H1 (cell line): Measurements from ENCODE around the gene CD14. TPM values are rescaled to one million over a fixed set of nuclear protein-coding genes. Genes with fewer than 3 reads are reported as not detected.

Experiments used
- CTCF ChIA-PET: fragments of 300-600 bp; sonication (Branson Sonifier 250); formaldehyde crosslinking; loops from one replicate; lab custom pipeline; 2021; ENCODE audit not compliant: partially characterized antibody; lab: Charles Lee
- POLR2A ChIA-PET: fragments of 300-600 bp; sonication (Branson Sonifier 250); formaldehyde crosslinking; loops from one replicate; lab custom pipeline; 2021; ENCODE audit warnings: inconsistent platforms; ENCODE audit not compliant: partially characterized antibody; lab: Charles Lee
- DNase-seq, 2 experiments: peaks; one replicate each; pipeline versions ENCODE4 v3.0.0 to v3.0.0-alpha.2; 2010 to 2022; ENCODE audit warnings: low spot score in 2 of 2, low read depth in 1 of 2, mixed read lengths in 1 of 2
- FAIRE-seq: peaks from 2 replicates; lab custom pipeline; 2011; peaks lifted over from hg19 to GRCh38; lab: Jason Lieb, UNC
- H2AFZ ChIP-seq: 2 replicates; pipeline ENCODE4 v1.8.1; 2012; ENCODE audit warnings: low read length, inconsistent platforms
- H2AK5ac ChIP-seq: 2 replicates; pipeline ENCODE4 v1.6.1; 2013; ENCODE audit warnings: low read depth, low read length
- H2BK120ac ChIP-seq: replicated peaks from 2 replicates; pipeline ENCODE3; 2013; ENCODE audit warnings: low read depth, low read length, inconsistent platforms
- H2BK12ac ChIP-seq: 2 replicates; pipeline ENCODE4 v1.6.1; 2013; ENCODE audit warnings: low read depth, low read length
- H2BK15ac ChIP-seq: 2 replicates; pipeline ENCODE4 v1.6.1; 2013; ENCODE audit warnings: low read length
- H2BK20ac ChIP-seq: 2 replicates; pipeline ENCODE4 v1.6.1; 2013; ENCODE audit warnings: low read length
- H2BK5ac ChIP-seq: 2 replicates; pipeline ENCODE4 v1.6.1; 2013; ENCODE audit warnings: low read depth, low read length
- H3K14ac ChIP-seq: 2 replicates; pipeline ENCODE4 v1.6.1; 2013; ENCODE audit warnings: inconsistent platforms; ENCODE audit not compliant: insufficient read length
- H3K18ac ChIP-seq: 2 replicates; pipeline ENCODE4 v1.6.1; 2013; ENCODE audit warnings: low read length; ENCODE audit errors: extremely low read depth
- H3K23ac ChIP-seq: 2 replicates; pipeline ENCODE4 v1.6.1; 2013; ENCODE audit warnings: inconsistent platforms; ENCODE audit not compliant: insufficient read length
- H3K23me2 ChIP-seq: 2 replicates; pipeline ENCODE4 v1.6.1; 2013; ENCODE audit warnings: low read depth, low read length
- H3K27ac ChIP-seq: 2 replicates; pipeline ENCODE4 v1.6.1; 2011; ENCODE audit warnings: low read depth, low read length, inconsistent platforms
- H3K27me3 ChIP-seq, 4 experiments: replicated peaks in 1 of 4; 1 replicate in 1 of 4; 2 replicates in 3 of 4; pipeline versions ENCODE4 v1.6.1 to v1.8.1; 2011 to 2013; ENCODE audit warnings: low read length in 3 of 4, mild to moderate bottlenecking in 3 of 4, inconsistent platforms in 2 of 4, mixed read lengths in 2 of 4, moderate library complexity in 1 of 4; ENCODE audit not compliant: control insufficient read depth in 3 of 4, insufficient read depth in 3 of 4; ENCODE audit errors: extremely low read depth in 1 of 4
- H3K36me3 ChIP-seq, 4 experiments: 2 replicates each; pipeline versions ENCODE4 v1.6.1 to v1.8.1; 2011 to 2013; ENCODE audit warnings: mild to moderate bottlenecking in 4 of 4, low read length in 3 of 4, moderate library complexity in 2 of 4, control low read depth in 1 of 4, inconsistent platforms in 1 of 4; ENCODE audit not compliant: insufficient read depth in 4 of 4, control insufficient read depth in 2 of 4
- H3K4ac ChIP-seq: replicated peaks from 2 replicates; pipeline ENCODE3; 2013; ENCODE audit warnings: low read length, low read depth, mixed read lengths, inconsistent platforms; ENCODE audit not compliant: insufficient read length
- H3K4me1 ChIP-seq, 4 experiments: replicated peaks in 1 of 4; 1 replicate in 1 of 4; 2 replicates in 3 of 4; pipeline versions ENCODE4 v1.6.1 to v1.8.1; 2011 to 2013; ENCODE audit warnings: low read length in 3 of 4, inconsistent platforms in 2 of 4, mixed read lengths in 1 of 4; ENCODE audit not compliant: insufficient read depth in 4 of 4, control insufficient read depth in 3 of 4
- H3K4me2 ChIP-seq, 2 experiments: 2 replicates each; pipeline versions ENCODE4 v1.6.1 to v1.8.1; 2011 to 2013; ENCODE audit warnings: low read depth in 2 of 2, low read length in 2 of 2, control low read depth in 1 of 2, inconsistent platforms in 1 of 2, mild to moderate bottlenecking in 1 of 2; ENCODE audit not compliant: insufficient read depth in 1 of 2
- H3K4me3 ChIP-seq, 4 experiments: fragments of 200-600, 300-600 bp in 1 of 4; sonication (generic), shearing (Covaris generic), sonication (Bioruptor Twin) in 1 of 4; 2 replicates each; pipeline versions ENCODE4 v1.5.1 to v1.8.1; 2011 to 2016; ENCODE audit warnings: low read length in 4 of 4, low read depth in 3 of 4, control low read depth in 2 of 4, inconsistent platforms in 2 of 4, mild to moderate bottlenecking in 2 of 4, mixed read lengths in 1 of 4, moderate library complexity in 1 of 4; ENCODE audit not compliant: insufficient read depth in 2 of 4; ENCODE audit errors: extremely low read depth in 1 of 4
- H3K56ac ChIP-seq: replicated peaks from 2 replicates; pipeline ENCODE3; 2013; ENCODE audit warnings: low read depth, mild to moderate bottlenecking, mixed read lengths, low read length, inconsistent platforms; ENCODE audit not compliant: insufficient read length
- H3K79me1 ChIP-seq: 2 replicates; pipeline ENCODE4 v1.6.1; 2013; ENCODE audit warnings: low read depth, low read length, control low read depth
- H3K79me2 ChIP-seq, 2 experiments: 2 replicates each; pipeline versions ENCODE4 v1.6.1 to v1.8.1; 2012 to 2013; ENCODE audit warnings: low read length in 2 of 2, mild to moderate bottlenecking in 2 of 2, inconsistent platforms in 1 of 2; ENCODE audit not compliant: insufficient read depth in 2 of 2, control insufficient read depth in 1 of 2
- H3K9ac ChIP-seq, 4 experiments: replicated peaks in 1 of 4; 1 replicate in 1 of 4; 2 replicates in 3 of 4; pipeline versions ENCODE4 v1.6.1 to v1.8.1; 2011 to 2013; ENCODE audit warnings: low read depth in 3 of 4, low read length in 3 of 4, control low read depth in 2 of 4, mild to moderate bottlenecking in 2 of 4, moderate library complexity in 2 of 4, inconsistent platforms in 1 of 4; ENCODE audit errors: extremely low read depth in 1 of 4
- H3K9me3 ChIP-seq, 2 experiments: 2 replicates each; pipeline versions ENCODE4 v1.6.1 to v1.8.1; 2012 to 2013; ENCODE audit warnings: mild to moderate bottlenecking in 2 of 2, moderate library complexity in 2 of 2, control low read depth in 1 of 2, inconsistent platforms in 1 of 2, low read depth in 1 of 2, low read length in 1 of 2, mixed read lengths in 1 of 2; ENCODE audit not compliant: insufficient read depth in 2 of 2
- H4K20me1 ChIP-seq, 2 experiments: replicated peaks in 1 of 2; 2 replicates each; pipeline versions ENCODE3 to v1.8.1; 2011 to 2013; ENCODE audit warnings: inconsistent platforms in 2 of 2, low read length in 2 of 2, mild to moderate bottlenecking in 1 of 2; ENCODE audit not compliant: insufficient read depth in 2 of 2, control insufficient read depth in 1 of 2
- H4K5ac ChIP-seq: 2 replicates; pipeline ENCODE4 v1.6.1; 2013; ENCODE audit warnings: low read length, low read depth, mixed read lengths, inconsistent platforms; ENCODE audit not compliant: insufficient read length
- H4K8ac ChIP-seq: 2 replicates; pipeline ENCODE4 v1.8.0; 2013; ENCODE audit warnings: mild to moderate bottlenecking, moderate library complexity, low read length, inconsistent platforms; ENCODE audit not compliant: insufficient read depth; ENCODE audit errors: extremely low read depth
- H4K91ac ChIP-seq: replicated peaks from 2 replicates; pipeline ENCODE3; 2013; ENCODE audit warnings: low read length, mixed read lengths, inconsistent platforms; ENCODE audit not compliant: insufficient read length
- ASH2L ChIP-seq: fragments of 200-600, 300-600 bp; sonication (generic); IDR thresholded peaks from one replicate; pipeline ENCODE4 v1.7.1; 2017; ENCODE audit warnings: low read length
- CEBPB ChIP-seq: IDR thresholded peaks from 2 replicates; pipeline ENCODE4 v1.6.1; 2012; ENCODE audit warnings: low read depth, low read length
- HDAC6 ChIP-seq: IDR thresholded peaks from one replicate; pipeline ENCODE4 v1.7.1; 2012; ENCODE audit warnings: low read depth, mild to moderate bottlenecking, inconsistent platforms, low read length, moderate library complexity
- KDM1A ChIP-seq: fragments of 200-600, 300-600 bp; sonication (generic); IDR thresholded peaks from 2 replicates; pipeline ENCODE4 v1.7.1; 2016; ENCODE audit warnings: mild to moderate bottlenecking, low read length, borderline replicate concordance
- KDM5A ChIP-seq: fragments of 200-600 bp; IDR thresholded peaks from 2 replicates; pipeline ENCODE4 v1.7.1; 2012; ENCODE audit warnings: mild to moderate bottlenecking, low read length, inconsistent platforms, mixed read lengths
- MAFK ChIP-seq: IDR thresholded peaks from 2 replicates; pipeline ENCODE4 v1.6.1; 2012; ENCODE audit warnings: low read depth, mild to moderate bottlenecking, improper control_type of control experiment, low read length
- MAX ChIP-seq: IDR thresholded peaks from 2 replicates; pipeline ENCODE4 v1.6.1; 2012; ENCODE audit warnings: inconsistent platforms
- RAD21 ChIP-seq, 2 experiments: IDR thresholded peaks in 1 of 2; conservative IDR thresholded peaks in 1 of 2; 2 replicates each; pipeline ENCODE4 v1.6.1; 2011; ENCODE audit warnings: low read depth in 2 of 2, low read length in 2 of 2, improper control_type of control experiment in 1 of 2, inconsistent platforms in 1 of 2, mild to moderate bottlenecking in 1 of 2, moderate library complexity in 1 of 2
- TCF12 ChIP-seq: IDR thresholded peaks from 2 replicates; pipeline ENCODE4 v1.6.1; 2011; ENCODE audit warnings: low read depth, mild to moderate bottlenecking, low read length
- ZNF274 ChIP-seq: IDR thresholded peaks from 2 replicates; pipeline ENCODE4 v1.7.0; 2012; ENCODE audit warnings: low read length, borderline replicate concordance; ENCODE audit errors: extremely low read depth
- WGBS, 2 experiments: shearing (Covaris generic) in 1 of 2; methylation state at CpG; one replicate each; pipeline versions ENCODE4 v1.1.6 to v1.1.7; 2013 to 2015; ENCODE audit warnings: low lambda C conversion rate in 2 of 2, mixed read lengths in 2 of 2, inconsistent platforms in 1 of 2, low coverage in 1 of 2, missing lambda C conversion rate in 1 of 2; ENCODE audit not compliant: insufficient replicate concordance in 2 of 2, insufficient coverage in 1 of 2, insufficient read length in 1 of 2; ENCODE audit errors: extremely low coverage in 1 of 2, missing lambda C conversion rate in 1 of 2; 5-methylcytosine and 5-hydroxymethylcytosine counted together
- polyA plus RNA-seq, 7 experiments: library from polyadenylated mRNA; depleted of rRNA in 3 of 7; stranded (reverse) in 5 of 7; unstranded in 2 of 7; fragments of >200 nt in 5 of 7; fragments of 200-250 nt in 2 of 7; gene quantifications; 1 replicate in 5 of 7; 2 replicates in 1 of 7; 4 replicates in 1 of 7; pipeline versions ENCODE4 v1.2.1 to v1.2.3, GENCODE V29; 2011 to 2013; ENCODE audit warnings: missing spikeins in 2 of 7, mixed read lengths in 2 of 7
- total RNA-seq: library from RNA; stranded (reverse); fragmentation: NEBNext Ultra II Directional; extraction: Animal tissue kit (Norgen Biotek cat#: 25700); gene quantifications from 2 replicates; pipeline ENCODE4 v1.2.1, GENCODE V29; 2021

The CD14 gene
- total and polyA plus RNA-seq, 2 of the 8 experiments (the other 6 are each of a cell fraction or from before 2014, with no cell fraction given), result 0.15 TPM; not detected in 1

DNA sequence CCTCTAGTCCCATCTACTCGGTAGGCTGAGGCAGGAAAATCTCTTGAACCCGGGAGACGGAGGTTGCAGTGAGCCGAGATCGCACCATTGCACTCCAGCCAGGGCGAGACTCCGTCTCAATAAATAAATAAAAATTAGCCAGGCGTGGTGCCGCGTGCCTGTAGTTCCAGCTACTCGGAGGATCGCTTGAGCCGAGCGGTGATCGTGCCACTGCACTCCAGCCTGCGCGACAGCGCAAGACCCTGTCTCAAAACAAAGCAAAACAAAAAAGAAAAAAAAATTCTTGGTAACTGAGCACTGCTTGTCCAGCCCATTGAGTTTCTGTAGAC, 31.0 kb upstream of the CD14 start:
- H3K4me3 ChIP-seq, result peak overlapping the region; percentile 82 to 98 (median 94)
- 60% methylated on average over 18 of the region's 18 CpGs; no CpG with 5 or more reads in 1 of the 2 experiments for WGBS, 2 experiments
- POLR2A ChIA-PET, result interaction anchor here (1.1 to 9.9 kb wide), 9 partner anchors 10 to 116 kb away, joined by 3 to 87 read pairs (median 7); partner anchors contain the start of genes DND1, HARS1, HARS2 and IK
- H4K8ac ChIP-seq, result no peak overlapping the region
- H3K9ac ChIP-seq, result no peak overlapping the region; a peak in 1 of 7 replicates
- H2AFZ ChIP-seq, result peak overlapping the region; percentile 98
- no peak overlapping the region for H3K23ac ChIP-seq
- H3K4me1 ChIP-seq, result no peaks in the 10 kb centered on the region; a peak in 1 of 7 replicates
- H3K27ac ChIP-seq, result no peak overlapping the region
- H3K4ac ChIP-seq, result peak overlapping the region; percentile 40
- no peak overlapping the region for H4K5ac ChIP-seq
- no peak overlapping the region for H3K14ac ChIP-seq
- CTCF ChIA-PET, result interaction anchor here (0.8 to 2.1 kb wide), 3 partner anchors 11 to 56 kb away, joined by 3 to 4 read pairs (median 3); partner anchors contain the start of genes IK and NDUFA2
- peaks cover 0 to 19% of the 10 kb centered on the region in 2 experiments; a peak in 2 of 4 replicates for H3K79me2 ChIP-seq
- no peak overlapping the region for H3K18ac ChIP-seq
- H2BK20ac ChIP-seq, result peak overlapping the region; percentile 72; the same call in 1 of the 2 replicates
- peaks cover 3% of the 10 kb centered on the region; the same call in 1 of the 2 replicates for H3K79me1 ChIP-seq
- H2BK5ac ChIP-seq, result no peak overlapping the region
- H4K91ac ChIP-seq, result no peak overlapping the region
- FAIRE-seq (no peak), DNase-seq (no peak)
- H2BK15ac ChIP-seq, result no peak overlapping the region
- H3K9me3 ChIP-seq, result no peaks in the 10 kb centered on the region
- no peaks in the 10 kb centered on the region for H3K27me3 ChIP-seq
- H2BK12ac ChIP-seq, result no peak overlapping the region
- H3K4me2 ChIP-seq, result peak overlapping the region; percentile 92 to 93
- H2BK120ac ChIP-seq, result no peak overlapping the region
- no peak overlapping the region for H2AK5ac ChIP-seq
- peaks cover 0 to 2% of the 10 kb centered on the region in 2 experiments for H4K20me1 ChIP-seq
- H3K23me2 ChIP-seq, result peaks cover 6% of the 10 kb centered on the region
- peak overlapping the region; percentile 40 for H3K56ac ChIP-seq
- no peak for TF ChIP-seq RAD21 (IDR thresholded peaks at IDR 0.05 in 1 of 2, conservative IDR thresholded peaks at IDR 0.05 in 1 of 2; ENCODE audit: low read depth in 2 of 2, low read length in 2 of 2)
- TF ChIP-seq TCF12, result no peak
- TF ChIP-seq HDAC6, result no peak
- no peak for TF ChIP-seq CEBPB
- TF ChIP-seq MAFK, result no peak
- TF ChIP-seq MAX, result no peak
- no peak for TF ChIP-seq KDM5A
- no peak for TF ChIP-seq ZNF274
- TF ChIP-seq ASH2L, result no peak
- no peak for TF ChIP-seq KDM1A
- H3K36me3 ChIP-seq, result peaks cover 9 to 51% (median 32%) of the 10 kb centered on the region in 4 experiments; a peak in 7 of 8 replicates
